HG03520 (cell line): Measurements from ENCODE around the gene DOCK10.

Experiments used
- ATAC-seq: cut with Tn5 transposase; IDR thresholded peaks from one replicate; pipeline ENCODE4 v1.9.1; 2021; ENCODE audit warnings: mild to moderate bottlenecking, moderate library complexity; ENCODE audit not compliant: unreplicated experiment

Gene DOCK10

DNA sequence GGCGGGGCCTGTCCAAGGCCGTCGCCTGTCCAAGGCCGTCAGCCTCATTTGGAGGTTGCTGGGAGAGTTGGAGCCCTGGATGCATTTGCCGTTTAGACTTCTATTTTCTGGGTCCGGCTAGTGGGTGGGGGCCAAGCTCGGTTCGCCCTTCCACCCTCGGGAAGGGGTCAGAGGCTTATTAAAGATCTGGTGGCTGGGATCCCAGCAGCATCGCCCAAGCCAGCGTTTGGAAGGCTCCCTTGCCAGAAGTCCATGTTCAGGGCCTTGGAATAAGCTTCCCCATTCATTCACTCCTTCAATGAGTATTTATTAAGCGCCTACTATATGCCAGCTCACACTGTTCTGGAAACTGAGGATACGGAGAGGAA lies 516 bp upstream of the DOCK10 start:
- ATAC-seq, result no peak

DNA sequence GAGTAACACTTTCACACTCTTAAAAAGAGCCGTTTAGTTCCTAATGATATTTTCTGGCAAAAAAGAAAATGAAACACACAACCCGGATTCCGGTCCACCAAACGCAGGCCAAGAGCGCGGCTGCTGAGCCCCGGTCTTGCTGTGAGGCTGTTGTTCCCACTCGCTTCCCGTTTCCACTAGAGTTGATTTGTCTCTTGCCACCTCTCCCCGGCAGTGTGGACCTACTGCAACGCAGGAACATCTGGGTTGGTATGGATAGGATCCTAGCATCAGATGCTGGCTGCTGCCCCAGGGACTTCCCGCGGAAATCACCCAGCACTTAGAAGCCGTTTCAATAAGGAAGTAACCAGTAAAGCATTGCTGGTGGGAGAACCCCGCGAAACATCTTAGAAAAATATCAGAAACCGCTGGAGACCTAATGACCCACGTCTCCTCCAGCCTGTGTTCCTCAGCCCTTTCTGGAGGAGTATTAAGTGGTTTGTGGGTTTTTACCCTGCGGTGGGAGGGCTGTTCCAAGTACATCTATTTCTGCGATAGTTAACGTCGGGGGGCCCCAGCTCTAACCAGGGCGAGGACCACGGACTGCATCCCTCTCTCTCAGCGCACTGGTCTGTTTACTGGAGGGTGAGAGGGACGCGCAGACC lies 939 bp downstream of the DOCK10 start:
- ATAC-seq, result peak; percentile 55

DNA sequence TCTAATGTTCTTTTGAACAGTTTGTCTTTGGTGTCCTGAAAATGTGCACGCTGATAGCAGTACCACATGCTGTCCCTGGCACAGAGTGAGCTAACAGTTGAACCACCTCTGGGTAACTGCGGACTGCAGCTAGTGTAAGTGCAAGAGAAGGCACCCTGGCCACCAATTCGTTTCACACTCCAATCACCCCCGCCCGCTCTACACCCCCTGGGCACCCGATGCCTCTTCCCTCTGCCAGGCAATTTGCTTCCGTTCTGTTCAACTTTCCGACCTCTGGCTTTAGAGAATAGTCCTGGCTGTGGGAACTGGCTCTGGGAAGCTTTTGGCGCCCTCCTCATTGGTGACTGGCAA lies 1.4 kb downstream of the DOCK10 start:
- peak; percentile 14 for ATAC-seq

DNA sequence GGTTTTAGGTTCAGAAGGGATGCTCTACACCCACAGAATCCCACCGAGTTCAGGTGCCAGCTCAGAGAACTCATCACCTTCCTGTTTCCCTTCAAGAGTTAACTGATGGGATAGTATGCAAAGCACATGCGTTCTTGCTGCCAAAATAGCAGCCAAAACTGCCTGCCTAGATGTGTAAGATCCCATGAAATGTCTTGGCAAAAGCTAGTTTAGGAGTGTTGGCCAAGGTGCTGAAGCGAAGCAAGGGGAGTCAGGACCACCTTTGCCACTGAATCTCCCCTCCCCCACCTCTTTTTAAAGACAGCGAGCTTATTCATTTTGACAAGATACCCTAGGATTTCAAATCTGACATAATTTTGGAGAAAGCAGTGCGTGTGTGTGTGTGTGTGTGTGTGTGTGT lies 2.1 kb downstream of the DOCK10 start:
- ATAC-seq, result no peak

DNA sequence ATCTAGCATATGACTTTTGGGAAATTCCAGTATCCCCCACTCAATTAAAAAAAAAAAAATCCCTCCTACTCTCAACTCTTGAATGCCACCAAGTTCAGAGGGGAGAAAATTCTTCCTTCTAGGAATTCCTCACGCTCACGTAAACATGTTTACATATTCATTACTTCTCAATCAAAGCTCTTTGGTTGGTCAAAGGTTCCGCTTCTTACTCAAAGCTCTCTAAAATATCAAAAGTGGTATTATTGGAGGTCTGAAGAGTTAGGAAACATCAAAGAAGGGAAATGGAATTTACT lies 4.1 kb downstream of the DOCK10 start:
- ATAC-seq, result no peak

DNA sequence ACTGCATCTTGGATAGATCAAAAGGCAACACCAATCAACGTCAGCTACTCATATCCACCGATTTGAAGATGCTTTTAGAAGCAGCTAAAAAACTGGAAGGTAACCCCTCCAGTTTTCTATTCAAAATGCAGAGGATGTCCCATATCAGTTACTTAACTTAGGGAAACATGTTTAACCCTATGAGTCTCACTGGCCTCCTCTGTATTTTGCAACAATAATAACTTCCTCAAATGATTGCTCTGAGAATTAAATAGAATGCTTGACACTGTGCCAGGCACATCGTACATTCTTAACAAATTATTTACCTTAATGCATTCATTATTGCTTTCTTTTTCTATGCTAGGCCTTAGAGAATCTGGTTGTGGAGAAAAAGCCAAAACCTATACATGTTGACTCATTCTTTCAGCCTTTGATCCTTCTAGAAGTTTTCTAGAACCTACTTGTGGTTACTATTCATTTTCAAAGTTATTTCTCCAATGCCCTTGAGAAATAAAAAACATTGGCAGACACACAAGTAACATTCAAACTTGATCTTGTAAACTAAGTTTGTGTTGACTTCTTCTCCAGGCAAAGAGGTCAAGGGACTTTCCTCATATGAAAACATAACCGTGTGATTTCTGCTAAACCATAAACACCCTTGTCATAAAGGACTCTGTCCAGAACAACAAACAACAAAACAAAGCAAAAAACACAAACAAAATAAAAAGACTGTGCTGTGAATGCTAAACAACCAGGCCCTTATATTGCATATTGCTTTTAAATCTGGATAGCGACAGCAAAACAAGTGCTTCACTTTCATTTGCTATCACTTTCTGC lies 4.6 kb downstream of the DOCK10 start:
- ATAC-seq, result no peak

DNA sequence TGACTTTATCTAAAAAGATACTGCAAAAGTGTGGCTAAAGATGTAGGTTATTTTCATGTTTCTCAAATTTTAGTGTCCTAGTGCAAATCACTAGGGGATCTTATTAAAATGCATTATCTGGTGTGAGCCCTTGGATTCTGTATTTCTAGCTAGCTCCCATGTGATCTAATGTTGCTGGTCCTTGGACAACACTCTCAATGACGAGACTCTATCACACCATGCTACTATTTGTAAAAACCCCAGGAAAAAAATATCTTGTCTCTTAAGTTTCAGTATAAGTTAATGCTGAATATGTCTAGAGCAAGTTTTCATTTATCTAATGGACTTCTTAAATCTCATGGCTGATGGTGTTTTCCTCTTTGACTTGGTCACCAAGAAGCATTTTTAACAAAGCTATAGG lies 5.8 kb downstream of the DOCK10 start:
- no peak for ATAC-seq

DNA sequence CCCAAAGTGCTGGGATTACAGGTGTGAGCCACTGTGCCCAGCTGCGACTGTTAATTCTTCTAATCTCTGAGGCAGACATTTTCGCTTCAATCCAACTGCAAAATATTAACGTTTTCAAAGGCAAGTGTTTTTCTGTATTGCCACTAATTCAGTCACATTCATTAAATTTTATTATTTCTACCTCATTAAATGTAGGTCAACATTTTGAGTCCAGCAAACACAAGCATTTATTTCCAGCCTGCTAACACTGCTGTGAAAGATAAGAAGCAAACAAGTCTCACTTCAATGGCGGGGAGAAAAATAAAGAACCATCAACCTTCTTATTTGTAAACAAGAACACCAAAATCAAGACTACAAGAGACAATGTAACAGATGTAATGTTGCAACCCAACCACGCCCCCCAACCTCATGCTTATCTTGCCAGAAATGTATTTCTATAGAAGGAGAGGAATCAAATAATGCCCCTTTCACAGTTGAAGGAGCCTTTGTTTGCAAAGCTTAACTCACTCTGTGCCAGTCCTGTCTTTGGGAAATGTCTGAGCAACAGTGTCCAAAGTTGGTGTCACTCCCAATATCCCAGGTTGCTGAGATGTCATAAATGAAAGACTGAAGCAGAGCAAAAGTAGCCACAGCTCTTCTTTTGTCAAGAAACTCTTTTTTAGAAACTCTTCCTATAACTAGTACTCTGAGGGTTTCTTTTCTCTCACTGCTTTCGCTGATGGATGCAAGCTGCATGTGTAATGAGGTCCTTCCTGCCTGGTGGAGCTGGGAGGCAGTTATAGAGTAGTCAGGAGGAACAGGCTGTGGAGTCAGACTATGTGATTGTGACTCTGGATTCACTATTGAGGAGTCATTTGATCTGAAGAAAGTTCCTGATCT lies 8.6 kb downstream of the DOCK10 start:
- ATAC-seq, result no peak

DNA sequence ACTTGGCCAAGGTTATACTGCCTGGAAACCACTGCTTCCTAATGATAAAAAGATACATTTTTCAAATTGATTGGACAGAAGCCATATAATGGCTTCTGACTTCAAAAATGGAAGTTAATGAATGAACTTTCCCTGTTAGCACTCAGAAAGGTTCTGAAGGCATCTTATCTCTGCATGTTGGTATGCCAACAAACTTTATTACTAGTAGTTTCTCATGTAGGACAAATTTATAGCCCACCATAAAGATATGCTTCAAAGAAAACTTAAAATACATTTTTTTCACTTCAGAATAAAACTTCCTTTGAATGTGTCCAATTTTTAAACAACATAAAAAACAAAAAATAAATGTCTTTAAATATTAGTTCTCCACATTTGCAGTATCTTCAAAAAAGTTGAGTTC lies 10.0 kb downstream of the DOCK10 start:
- ATAC-seq, result no peak

DNA sequence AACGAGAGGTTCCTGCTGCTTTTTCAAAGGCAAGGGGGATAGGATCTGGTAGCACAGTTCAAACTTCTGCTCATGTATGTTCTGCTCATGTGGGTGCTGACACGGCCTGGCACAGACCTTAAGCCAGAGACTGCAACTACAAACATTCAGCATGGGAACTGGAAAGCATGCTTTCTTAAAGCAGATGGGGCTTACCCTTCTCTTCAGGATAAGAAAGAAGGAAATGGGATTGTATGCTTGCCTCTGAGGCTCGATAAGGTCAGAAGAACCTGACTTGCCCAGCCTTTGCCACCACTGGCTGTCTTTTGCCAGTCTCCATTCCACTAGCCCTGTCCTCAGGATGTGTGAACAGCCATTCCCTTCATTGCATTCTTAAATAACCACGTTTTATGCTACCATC lies 10.7 kb downstream of the DOCK10 start:
- ATAC-seq, result no peak

DNA sequence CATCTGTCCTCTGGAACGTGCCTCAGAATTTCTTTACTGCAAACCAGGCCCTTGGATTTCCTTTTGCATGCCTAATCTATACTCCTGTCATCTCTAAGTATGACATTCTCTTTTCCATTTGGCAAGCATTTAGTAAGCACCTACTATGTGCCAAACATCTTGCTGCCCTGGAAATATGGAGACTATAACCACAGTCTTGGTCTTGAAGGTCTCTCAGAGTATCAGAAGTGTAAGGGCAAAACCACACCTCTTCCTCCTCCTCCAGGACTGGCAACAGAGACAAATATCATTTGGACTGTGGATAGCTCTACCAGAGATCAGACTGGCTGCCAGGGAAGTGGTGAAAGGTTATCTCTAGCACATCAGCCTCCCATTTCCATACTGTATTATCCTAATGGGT lies 11.4 kb downstream of the DOCK10 start:
- ATAC-seq, result no peak

DNA sequence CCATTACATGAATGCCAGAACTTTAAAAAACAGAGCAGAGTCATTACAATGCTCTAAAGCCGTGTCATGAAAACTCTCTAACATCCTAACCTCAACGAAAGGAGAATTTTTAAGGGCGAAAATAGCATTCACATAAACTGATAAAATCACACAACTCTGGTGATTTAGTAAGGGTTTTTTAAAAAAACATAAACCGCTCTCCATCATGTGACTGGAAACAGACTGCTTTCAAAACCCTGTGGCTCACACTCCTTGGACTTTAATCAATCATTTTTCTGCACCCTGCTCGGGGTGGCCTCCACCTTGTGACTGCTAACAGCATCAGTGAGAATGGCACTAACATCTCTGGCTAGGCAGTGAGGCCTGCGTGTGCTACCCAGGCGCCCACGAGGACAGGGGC lies 12.1 kb downstream of the DOCK10 start:
- ATAC-seq, result no peak

DNA sequence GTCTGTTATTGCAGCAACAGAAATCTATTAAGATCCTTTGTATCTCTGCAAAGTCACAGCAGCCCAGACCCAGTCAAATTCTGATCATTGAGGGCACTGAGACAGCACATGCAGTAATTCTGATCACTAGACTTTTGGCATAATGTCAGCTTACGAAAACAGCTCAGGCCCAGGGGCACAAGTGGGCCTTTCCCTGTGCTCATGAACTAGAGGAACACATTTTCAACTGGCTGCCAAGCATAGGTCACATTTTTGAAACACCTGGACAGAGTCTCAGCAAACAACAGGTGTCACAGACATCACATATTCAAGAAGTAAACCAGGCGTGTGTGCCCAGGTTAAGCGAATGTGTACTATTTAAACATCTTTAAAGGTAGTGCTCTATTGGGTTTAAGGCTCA lies 13.7 kb downstream of the DOCK10 start:
- no peak for ATAC-seq

DNA sequence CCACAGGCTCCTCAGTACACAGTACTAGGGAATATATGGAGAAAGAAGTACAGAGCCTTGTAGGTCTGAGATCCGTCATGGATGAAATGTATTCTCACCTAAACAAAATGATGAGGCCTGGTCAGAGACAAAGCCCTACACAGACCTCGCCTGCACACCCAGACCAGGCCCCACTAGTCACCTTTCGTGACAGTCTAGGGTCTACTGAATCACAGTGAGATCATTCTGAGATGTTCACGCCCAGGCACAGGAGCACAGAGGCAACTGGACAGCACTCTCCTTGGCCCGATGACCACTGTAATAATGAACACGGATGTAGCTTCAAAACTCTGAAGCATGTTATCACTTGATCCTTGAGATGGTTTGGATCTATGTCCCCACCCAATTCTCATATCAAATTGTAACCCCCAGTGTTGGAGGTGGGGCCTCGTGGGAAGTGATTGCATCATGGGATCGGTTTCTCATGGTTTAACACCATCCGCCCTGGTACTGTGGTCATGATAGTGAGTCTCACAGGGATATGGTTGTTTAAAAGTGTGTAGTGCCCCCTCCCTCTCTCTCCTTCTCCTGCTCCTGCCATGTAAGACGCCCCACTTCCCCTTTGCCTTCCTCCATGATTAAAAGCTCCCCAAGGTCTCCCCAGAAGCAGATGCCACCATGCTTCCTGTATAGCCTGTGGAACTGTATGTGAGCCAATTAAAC lies 15.1 kb downstream of the DOCK10 start:
- no peak for ATAC-seq

DNA sequence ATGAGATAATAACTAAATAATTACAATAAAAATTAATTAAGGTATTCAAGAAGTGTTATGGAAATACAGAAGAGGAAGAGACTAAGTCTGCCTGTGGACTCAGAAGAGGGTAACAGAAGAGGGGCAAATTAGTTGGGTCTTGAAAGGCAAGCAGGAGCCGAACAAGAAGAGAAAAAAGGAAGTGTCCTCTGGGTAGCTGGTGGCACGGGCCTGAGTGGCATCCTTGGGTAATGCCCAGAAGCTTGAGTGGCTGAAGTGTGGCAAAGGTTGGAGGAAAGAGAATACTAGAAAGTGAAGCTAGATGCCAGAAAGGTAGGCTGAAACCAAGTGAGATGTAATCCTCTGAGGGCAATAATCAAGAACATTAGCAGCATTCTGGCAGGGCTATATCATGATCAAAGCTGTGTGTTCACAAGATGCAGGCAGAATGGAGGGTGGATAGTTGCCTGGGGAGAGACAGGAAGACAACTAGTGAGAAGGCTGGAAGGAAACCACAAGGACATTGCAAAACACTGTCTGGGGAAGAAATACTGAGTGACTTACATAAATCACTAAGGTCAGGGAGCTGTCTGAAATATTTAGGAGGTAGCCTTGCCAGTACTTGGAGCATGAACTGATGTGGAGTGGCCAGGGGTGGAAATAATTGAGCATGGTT lies 16.2 kb downstream of the DOCK10 start:
- no peak for ATAC-seq

DNA sequence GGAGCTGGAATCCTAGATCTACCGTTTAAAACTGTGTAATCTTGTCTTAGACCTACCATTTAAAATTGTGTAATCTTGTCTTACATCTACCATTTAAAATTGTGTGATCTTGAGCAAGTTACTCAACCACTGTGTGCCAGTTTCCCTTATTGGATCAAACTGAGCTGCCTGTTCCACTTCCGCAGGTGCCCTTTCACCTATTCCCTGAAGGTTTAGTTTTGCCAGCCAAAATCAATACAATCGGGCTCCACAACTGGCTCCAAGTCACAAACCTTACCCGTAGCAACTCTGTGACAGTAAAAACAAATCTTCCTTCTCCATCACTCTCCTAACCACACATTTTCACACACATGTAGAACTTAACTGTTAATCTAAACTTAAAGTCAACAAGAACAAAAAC lies 20.1 kb downstream of the DOCK10 start:
- ATAC-seq, result no peak

DNA sequence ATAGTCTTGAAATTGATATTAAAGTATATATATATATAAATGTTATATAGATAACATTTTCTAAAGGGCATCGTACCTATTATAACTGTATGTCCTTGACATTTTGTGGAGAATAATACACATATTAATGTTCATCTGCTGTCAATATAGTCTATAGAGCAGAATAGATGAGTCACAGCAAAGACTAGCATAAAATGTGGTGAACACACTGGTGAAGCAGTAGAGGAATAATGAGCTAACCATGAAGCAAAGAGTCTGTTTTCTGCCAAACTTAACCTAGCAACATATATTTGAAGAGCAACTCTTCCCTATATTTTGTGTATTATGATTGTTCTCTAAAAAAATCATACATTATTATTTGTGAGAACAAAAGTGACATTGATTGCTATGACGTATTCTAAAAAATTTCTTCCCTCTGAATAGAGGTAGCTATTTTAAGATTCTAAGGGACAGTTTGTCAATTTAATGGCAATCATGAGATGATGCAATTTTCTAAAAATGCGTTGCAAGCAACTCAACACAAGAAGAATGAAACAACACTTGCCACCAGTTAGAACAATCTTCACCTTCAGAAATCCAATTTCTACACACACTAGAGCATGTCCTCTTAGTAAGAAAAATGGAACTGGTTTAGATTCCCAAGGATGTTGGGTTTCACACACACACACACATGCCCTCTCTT lies 22.0 kb downstream of the DOCK10 start:
- no peak for ATAC-seq

DNA sequence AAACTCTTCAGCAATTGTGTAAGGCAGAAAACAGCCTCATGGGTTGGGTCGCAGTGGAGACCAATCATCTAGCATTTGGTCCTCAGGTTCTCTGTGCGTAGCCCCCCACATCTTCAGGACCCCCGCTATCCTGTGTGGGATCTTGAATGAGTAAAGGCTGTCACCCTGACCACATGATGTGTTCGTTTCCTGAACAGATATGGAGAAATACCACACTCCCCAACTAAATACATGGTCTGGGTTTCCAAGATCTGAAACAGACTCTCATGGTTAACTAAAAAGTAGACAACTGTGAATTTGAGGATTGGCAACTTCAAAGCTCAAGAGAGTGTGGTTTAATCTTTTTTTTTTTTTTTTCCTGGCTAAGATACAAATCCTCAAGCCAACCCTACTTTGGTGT lies 23.2 kb downstream of the DOCK10 start:
- no peak for ATAC-seq

DNA sequence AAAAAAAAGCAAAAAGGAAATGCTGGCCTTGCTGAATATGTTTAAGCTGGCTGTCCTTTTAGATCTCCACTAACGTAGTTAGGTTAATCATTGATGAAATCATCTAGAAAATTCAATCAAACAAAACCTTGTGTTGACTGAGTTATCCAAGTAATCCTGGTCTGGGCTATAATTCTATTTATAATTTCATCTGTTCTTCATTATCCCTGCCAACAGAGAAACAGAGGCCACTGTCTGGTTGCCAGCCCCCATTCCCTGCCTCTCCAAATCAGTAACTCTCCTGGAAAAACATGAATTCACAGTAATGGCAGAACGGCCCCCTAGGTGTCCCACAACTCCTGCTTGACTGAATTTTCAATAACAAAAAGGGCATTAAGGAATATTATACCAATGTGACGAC lies 24.6 kb downstream of the DOCK10 start:
- no peak for ATAC-seq

DNA sequence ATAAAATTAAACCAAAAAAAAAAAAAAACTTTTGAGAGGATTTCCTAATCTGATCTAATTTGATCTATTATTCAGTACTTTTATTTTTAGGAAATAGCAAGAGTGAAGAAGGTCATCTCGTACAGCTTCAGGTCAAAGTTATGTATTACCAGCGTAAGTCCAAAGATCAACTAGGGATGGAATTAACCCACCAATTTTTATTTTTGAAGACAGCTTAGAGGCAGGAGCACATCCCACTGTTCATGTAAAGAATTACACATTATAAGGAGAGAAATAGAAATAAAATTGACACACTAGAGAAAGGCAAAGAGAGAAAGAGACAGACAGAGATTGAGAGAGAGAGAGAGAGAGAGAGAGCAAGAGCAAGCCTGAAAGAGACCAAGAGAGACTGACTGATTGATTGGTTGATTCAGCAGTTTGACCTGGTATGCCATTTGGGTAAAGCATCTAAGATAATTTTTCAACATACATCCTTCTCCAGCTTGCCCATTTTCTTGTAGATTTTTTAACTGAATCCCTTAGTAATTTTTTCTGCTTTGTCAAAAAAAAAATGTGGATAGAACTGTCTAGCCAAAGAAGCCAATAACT lies 25.1 kb downstream of the DOCK10 start:
- ATAC-seq, result no peak
